ENCODE measurements around the gene RNF135.
"Not testable (repeated sequence)": the region's sequence is repeated elsewhere in the genome, so short reads cannot be mapped to it uniquely, and the experiment has no call there.

Gene RNF135

DNA sequence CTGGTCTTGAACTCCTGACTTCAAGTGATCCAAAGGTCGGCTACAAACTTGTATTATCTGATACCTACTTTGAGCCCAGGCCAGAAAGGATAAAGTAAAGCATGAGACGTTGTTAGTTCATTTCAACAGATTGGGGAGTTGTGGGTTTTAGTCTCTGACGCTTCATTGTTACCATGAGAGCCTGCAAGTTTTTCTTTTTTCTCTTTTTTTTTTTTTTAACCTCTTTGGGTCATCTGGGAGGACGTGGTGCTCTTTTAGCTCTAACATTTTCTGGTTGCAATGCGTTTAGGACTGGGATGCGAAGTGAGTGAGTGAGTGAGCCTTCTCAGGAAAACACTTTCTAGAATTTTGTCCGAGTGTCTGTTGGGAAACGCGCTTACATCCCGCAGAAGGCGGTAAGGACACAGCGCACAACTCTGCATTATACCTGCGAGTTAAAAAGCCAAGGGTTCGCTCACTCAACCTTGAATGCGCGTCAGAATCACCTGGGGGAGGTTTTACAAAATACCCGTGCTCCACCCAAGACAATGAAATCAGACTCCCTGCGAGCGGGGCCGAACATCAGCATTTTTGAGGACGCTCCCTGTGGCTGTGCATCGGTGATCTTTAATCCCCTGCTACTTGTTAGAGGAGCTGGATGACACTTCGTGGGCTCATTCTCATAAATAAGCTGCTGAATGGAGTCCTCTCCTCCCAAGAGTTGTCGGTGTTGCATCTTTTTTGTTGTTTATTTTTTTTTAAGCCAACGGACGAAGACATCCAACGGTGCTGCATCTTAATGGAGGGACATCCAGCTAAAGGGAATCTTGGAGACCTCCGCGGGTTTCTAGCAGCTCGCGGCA, 629 bp upstream of the RNF135 start:
- TF ChIP-seq, protein P1, sequence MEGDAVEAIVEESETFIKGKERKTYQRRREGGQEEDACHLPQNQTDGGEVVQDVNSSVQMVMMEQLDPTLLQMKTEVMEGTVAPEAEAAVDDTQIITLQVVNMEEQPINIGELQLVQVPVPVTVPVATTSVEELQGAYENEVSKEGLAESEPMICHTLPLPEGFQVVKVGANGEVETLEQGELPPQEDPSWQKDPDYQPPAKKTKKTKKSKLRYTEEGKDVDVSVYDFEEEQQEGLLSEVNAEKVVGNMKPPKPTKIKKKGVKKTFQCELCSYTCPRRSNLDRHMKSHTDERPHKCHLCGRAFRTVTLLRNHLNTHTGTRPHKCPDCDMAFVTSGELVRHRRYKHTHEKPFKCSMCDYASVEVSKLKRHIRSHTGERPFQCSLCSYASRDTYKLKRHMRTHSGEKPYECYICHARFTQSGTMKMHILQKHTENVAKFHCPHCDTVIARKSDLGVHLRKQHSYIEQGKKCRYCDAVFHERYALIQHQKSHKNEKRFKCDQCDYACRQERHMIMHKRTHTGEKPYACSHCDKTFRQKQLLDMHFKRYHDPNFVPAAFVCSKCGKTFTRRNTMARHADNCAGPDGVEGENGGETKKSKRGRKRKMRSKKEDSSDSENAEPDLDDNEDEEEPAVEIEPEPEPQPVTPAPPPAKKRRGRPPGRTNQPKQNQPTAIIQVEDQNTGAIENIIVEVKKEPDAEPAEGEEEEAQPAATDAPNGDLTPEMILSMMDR (IDR thresholded peaks at IDR 0.05; ENCODE audit: extremely low read depth, insufficient read depth, missing control alignments) = peak; percentile 54
- in situ Hi-C loops (cut with MboI; ENCODE audit: low pct_unique_long_range_greater_than_20kb, low sequenced_read_pairs, unreplicated experiment) = no loop called here
- peak; percentile 57 for DNase-seq (ENCODE audit: low spot score)

DNA sequence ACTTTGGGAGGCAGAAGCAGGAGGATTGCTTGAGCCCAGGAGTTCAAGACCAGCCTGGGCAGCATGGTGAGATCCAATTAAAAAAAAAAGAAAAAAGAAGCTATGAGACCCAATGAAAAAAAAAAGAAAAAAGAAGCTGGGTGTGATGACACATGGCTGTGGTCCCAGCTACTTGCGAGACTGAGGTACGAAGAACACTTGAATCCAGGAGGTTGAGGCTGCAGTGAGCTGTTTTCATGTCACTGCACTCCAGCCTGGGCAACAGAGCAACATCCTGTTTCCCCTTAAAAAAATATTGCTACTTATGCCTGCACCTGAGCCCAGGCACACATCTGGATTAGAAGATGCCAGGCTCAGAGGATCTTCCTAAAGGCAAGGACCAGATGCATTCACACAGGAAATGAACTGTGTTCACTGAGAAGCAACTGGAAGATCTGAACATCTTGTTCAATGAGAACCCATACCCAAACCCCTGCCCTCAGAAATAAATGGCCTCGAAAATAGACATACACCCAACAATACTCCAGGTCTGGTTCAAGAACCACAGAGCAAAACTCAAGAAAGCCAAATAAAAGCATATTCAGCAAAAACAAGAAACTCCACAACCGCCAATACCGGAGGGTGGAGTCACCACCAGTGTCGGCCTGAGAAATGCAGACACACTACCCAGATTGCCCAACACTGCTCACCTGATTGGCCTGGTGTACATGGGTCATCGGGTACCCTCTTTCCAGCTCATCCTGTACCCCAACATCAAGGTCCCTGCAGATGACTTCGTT, 4.4 kb downstream of the RNF135 start:
- TF ChIP-seq, protein P1 (IDR thresholded peaks at IDR 0.05; ENCODE audit: extremely low read depth, insufficient read depth, missing control alignments) = no peak
- in situ Hi-C loops (cut with MboI; ENCODE audit: low pct_unique_long_range_greater_than_20kb, low sequenced_read_pairs, unreplicated experiment) = no loop called here
- DNase-seq (ENCODE audit: low spot score) = no peak

DNA sequence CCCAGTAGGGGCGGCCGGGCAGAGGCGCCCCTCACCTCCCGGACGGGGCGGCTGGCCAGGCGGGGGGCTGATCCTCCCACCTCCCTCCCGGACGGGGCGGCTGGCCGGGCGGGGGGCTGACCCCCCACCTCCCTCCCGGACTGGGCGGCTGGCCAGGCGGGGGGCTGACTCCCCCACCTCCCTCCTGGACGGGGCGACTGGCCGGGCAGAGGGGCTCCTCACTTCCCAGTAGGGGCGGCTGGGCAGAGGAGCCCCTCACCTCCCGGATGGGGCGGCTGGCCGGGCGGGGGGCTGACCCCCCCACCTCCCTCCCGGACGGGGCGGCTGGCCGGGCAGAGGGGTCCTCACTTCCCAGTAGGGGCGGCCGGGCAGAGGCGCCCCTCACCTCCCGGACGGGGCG, 9.1 kb downstream of the RNF135 start:
- DNase-seq (ENCODE audit: low spot score); in situ Hi-C loops (cut with MboI; ENCODE audit: low pct_unique_long_range_greater_than_20kb, low sequenced_read_pairs, unreplicated experiment): not testable (repeated sequence)

DNA sequence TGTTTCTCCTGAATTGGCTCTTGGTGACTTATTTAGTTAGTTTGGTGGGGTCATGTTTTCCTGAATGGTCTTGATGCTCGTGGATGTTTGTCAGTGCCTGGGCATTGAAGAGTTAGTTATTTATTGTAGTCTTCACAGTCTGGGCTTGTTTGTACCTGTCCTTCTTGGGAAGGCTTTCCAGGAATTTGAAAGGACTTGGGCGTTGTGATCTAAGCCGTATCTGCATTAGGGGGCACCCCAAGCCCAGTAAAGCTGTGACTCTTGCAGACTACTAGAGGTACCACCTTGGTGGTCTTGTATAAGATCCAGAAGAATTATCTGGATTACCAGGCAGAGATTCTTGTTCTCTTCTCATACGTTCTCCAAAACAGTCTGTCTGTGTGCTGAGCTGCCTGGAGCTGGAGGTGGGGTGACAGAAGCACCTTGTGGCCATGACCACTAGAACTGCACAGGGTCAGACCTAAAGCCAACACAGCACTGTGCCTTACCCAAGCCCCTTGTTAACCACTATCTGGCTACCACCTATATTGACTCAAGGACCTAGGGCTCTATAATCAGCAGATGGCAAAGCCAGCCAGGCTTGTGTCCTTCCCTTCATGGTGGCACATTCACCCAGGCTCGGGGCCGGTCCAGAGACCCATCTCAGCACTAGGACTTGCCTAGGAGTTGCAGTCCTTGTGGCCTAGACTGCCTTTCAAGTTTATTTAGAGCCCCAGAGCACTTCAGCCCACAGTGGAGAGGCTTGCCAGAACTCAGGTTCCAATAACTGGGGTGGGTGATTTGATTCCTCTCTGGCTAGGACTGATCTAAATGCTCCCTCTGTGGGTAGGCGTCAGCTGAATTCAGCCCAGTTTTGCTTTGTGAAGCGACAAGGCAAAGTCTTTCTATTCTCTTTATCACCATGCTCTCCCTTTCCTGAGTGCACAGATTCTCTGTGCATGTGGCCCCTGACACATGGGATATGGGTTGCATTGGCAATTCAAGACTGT, 11.0 kb downstream of the RNF135 start:
- TF ChIP-seq, protein P1 (IDR thresholded peaks at IDR 0.05; ENCODE audit: extremely low read depth, insufficient read depth, missing control alignments) = no peak
- in situ Hi-C loops (cut with MboI; ENCODE audit: low pct_unique_long_range_greater_than_20kb, low sequenced_read_pairs, unreplicated experiment) = no loop called here
- DNase-seq (ENCODE audit: low spot score) = no peak

DNA sequence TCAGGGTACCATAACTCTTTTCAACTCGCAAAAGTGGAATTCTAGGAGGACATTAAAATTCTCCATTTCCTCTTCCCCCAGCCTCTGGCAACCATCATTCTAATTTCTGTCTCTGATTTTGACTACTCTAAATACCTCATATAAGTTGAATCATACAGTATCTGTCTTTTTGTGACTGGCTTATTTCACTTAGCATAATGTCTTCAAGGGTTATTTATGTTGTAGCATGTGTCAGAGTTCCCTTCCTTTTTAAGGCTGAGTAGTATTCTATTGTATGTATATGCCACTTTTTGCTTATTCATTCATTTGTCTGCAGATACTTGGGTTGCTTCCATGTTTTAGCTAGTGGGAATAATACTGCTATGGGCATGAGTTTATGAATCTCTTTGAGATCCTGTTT, 12.0 kb downstream of the RNF135 start:
- in situ Hi-C loops (cut with MboI; ENCODE audit: low pct_unique_long_range_greater_than_20kb, low sequenced_read_pairs, unreplicated experiment) = no loop called here
- TF ChIP-seq, protein P1 (IDR thresholded peaks at IDR 0.05; ENCODE audit: extremely low read depth, insufficient read depth, missing control alignments) = no peak
- no peak for DNase-seq (ENCODE audit: low spot score)

DNA sequence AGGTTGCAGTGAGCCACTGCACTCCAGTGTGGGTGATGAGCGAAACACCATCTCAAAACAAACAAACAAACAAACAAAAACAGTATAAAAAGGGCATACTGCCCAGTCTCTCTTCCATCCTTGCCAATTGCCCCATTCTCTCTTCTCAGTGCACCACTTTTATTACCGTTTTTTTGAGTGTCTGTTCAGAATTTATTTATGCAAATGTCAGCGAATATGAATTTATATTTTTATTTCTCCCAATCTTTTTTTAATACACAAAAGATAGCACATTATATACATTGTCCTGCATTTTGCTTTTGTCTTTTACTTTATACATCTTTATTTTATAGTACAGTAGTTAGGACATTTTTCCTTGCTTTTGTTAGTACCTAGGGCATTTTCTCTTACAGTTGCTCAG, 19.6 kb downstream of the RNF135 start:
- in situ Hi-C loops (cut with MboI; ENCODE audit: low pct_unique_long_range_greater_than_20kb, low sequenced_read_pairs, unreplicated experiment) = no loop called here
- no peak for DNase-seq (ENCODE audit: low spot score)
- TF ChIP-seq, protein P1 (IDR thresholded peaks at IDR 0.05; ENCODE audit: extremely low read depth, insufficient read depth, missing control alignments) = no peak
